ENCODE measurements around the gene LINGO1. TPM values are rescaled to one million over a fixed set of nuclear protein-coding genes. Genes with fewer than 3 reads are reported as not detected.

LINGO1 gene
- total and polyA plus RNA-seq, 9 donors: 0.36 to 4.5 (median 1.3) TPM

DNA sequence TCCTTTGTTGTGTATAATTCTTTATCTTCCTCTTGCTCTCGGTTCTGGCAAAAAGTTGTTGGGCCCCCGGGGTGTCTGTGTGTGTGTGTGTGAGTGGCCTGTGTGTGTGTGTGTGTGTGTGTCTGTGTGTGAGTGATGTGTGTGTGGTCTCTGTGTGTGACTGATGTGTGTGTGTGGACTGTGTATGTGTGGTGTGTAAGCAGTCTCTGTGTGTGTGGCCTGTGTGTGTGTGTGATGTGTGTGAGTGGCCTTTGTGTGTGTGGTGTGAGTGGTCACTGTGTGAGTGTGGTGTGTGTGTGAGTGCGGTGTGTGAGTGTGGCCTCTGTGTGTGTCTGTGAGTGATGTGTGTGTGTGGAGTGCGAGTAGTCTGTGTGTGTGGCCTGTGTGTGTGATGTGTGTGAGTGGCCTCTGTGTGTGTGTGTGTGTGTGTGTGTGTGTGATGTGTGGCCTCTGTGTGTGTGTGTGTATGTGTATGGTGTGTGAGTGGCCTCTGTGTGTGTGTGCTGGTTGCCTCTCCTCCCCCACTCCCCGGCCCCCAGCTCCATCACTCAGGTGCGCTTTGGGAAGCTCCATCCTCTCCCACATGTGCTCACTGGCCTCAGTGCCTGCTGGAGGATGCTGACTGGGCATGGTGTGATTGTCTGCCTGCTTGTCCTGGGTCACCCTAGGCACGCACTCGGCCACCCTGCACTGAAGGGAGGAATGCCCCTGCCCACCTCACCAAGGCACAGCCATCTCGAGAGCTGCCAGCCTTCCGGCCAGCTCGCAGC, 8.8 kb downstream of the LINGO1 start:
- no peaks in the 10 kb centered on the region for H3K4me1 ChIP-seq (ENCODE audit: insufficient read depth)
- 73 to 80% (median 78%) methylated on average over 11 of the region's 11 CpGs for WGBS, 3 donors
- no peak overlapping the region for H3K4me3 ChIP-seq
- DNase-seq: no peak
- no peak overlapping the region for H3K27ac ChIP-seq
- H3K36me3 ChIP-seq: no peaks in the 10 kb centered on the region
- intact Hi-C loops (cut with DNase I): no loop called here
- no peaks in the 10 kb centered on the region for H3K9me3 ChIP-seq
- H3K27me3 ChIP-seq: no peaks in the 10 kb centered on the region
- TF ChIP-seq, protein P1, sequence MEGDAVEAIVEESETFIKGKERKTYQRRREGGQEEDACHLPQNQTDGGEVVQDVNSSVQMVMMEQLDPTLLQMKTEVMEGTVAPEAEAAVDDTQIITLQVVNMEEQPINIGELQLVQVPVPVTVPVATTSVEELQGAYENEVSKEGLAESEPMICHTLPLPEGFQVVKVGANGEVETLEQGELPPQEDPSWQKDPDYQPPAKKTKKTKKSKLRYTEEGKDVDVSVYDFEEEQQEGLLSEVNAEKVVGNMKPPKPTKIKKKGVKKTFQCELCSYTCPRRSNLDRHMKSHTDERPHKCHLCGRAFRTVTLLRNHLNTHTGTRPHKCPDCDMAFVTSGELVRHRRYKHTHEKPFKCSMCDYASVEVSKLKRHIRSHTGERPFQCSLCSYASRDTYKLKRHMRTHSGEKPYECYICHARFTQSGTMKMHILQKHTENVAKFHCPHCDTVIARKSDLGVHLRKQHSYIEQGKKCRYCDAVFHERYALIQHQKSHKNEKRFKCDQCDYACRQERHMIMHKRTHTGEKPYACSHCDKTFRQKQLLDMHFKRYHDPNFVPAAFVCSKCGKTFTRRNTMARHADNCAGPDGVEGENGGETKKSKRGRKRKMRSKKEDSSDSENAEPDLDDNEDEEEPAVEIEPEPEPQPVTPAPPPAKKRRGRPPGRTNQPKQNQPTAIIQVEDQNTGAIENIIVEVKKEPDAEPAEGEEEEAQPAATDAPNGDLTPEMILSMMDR (IDR thresholded peaks at IDR 0.05): no peak
- TF ChIP-seq POLR2A (IDR thresholded peaks at IDR 0.05): no peak
- no peak for TF ChIP-seq EP300 (IDR thresholded peaks at IDR 0.05)

DNA sequence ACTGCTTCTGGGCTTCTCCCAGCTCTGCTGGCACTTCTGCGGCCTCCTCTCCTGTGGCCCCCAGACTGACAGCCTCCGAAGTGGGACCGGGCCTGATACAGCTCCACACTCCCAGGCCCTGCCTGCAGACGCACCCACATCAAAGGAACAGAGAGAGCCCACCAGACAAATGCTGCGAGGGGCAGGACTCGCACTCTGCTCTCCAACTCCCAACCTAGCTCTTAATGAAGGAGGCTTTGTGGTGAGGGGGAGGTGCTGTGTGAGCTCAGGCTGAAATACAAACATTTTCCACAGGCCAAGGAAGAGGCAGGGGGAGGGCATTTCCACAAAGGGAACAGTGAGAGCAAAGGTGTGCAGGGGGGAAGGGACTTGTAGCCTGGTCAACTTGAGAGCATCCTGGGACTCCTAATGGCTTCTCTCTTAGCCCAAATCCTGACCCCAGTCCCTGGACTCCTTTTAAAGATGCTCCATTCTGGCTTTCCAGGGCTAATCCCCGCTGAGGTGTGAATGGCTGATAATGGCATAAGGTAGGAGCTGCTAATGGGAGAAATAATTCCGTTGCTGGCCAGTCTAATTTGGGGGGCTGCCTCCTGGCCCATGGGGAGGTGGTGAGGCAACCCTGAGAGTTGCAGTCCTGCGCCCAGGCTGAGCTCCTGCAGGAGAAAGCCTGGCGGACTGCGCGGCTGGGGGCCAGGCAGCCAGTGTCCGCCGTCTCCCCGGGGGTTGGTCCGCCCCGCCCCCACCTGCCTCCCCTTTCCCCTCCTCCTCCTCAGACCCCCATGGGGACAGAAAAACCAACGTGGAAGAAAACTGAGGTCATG, 9.6 kb downstream of the LINGO1 start:
- intact Hi-C loops (cut with DNase I): no loop called here
- Histone ChIP-seq H3K4me1 (ENCODE audit: insufficient read depth) (no peaks in the 10 kb centered on the region), H3K9me3 (no peaks in the 10 kb centered on the region), H3K36me3 (no peaks in the 10 kb centered on the region), H3K27ac (no peak overlapping the region), H3K27me3 (no peaks in the 10 kb centered on the region), H3K4me3 (no peak overlapping the region)
- TF ChIP-seq POLR2A (IDR thresholded peaks at IDR 0.05) (no peak), EP300 (IDR thresholded peaks at IDR 0.05) (no peak)
- TF ChIP-seq, protein P1 (IDR thresholded peaks at IDR 0.05): no peak
- 59 to 68% (median 65%) methylated on average over 18 of the region's 18 CpGs for WGBS, 3 donors
- DNase-seq: no peak

DNA sequence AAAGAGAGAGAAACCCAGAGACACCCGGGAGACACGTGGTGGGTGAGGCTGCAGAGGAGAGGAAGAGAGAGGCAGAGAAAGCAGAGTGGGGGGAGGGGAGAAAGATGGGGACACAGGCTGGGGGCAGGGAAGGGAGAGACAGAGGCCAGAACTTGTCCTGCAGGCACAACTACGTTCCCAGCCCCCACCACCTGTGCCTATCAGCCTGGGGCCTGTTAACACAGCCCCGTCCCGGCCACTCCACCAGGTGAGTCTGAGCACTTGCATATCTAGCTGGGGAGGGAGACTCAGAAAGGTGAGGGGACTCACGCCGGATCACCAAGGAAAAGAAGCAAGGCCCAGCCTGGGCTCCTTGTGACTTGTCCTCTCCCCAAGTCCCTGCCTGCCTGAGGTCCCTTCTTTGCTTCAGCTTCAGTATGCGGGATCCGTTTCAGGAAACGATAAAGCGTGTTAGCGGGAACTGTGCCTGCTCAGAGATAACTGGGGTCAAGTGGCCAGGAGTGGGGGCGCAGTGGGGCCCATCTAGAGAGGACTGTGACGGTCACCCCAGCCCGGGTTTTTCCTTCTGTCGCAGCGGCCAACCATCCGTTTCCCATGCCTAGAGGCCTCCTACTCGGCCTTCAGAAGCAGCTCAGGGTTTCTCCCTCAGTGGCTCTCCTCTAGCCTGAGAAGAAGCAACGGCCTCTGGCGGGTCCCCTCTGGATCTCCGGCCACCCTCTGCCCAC, 10.3 kb downstream of the LINGO1 start:
- WGBS, 3 donors: 44 to 62% (median 48%) methylated on average over 22 of the region's 22 CpGs
- Histone ChIP-seq H3K4me1 (ENCODE audit: insufficient read depth) (no peaks in the 10 kb centered on the region), H3K27me3 (no peaks in the 10 kb centered on the region), H3K4me3 (no peak overlapping the region), H3K27ac (no peak overlapping the region), H3K9me3 (no peaks in the 10 kb centered on the region), H3K36me3 (no peaks in the 10 kb centered on the region)
- intact Hi-C loops (cut with DNase I): no loop called here
- DNase-seq: no peak
- TF ChIP-seq EP300 (IDR thresholded peaks at IDR 0.05) (no peak), POLR2A (IDR thresholded peaks at IDR 0.05) (no peak)
- TF ChIP-seq, protein P1 (IDR thresholded peaks at IDR 0.05): no peak

DNA sequence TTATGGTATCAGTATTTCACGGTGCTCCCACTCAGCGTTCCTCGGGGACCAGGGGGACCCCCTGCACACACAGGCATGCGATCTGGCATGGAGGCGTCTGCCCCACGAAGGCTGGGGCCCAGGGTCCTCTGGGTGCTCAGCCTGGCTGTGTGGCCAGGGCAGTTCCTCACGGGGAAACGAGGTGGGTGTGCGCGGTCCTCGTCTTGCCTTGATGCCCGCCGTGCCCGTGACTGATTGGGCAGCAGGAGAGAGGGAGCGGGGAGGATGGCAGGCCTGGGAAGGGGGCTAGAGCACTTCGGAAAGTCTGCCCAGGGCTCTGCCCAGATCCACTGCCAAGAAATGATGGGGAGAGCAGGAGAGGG, 10.9 kb downstream of the LINGO1 start:
- H3K9me3 ChIP-seq: no peaks in the 10 kb centered on the region
- no peak for DNase-seq
- H3K4me1 ChIP-seq (ENCODE audit: insufficient read depth): no peaks in the 10 kb centered on the region
- TF ChIP-seq EP300 (IDR thresholded peaks at IDR 0.05): no peak
- TF ChIP-seq POLR2A (IDR thresholded peaks at IDR 0.05): no peak
- TF ChIP-seq, protein P1 (IDR thresholded peaks at IDR 0.05): no peak
- 81 to 87% (median 83%) methylated on average over 16 of the region's 16 CpGs for WGBS, 3 donors
- no peaks in the 10 kb centered on the region for H3K27me3 ChIP-seq
- H3K36me3 ChIP-seq: no peaks in the 10 kb centered on the region
- no peak overlapping the region for H3K4me3 ChIP-seq
- no peak overlapping the region for H3K27ac ChIP-seq
- intact Hi-C loops (cut with DNase I): no loop called here

Data from ovary (tissue), 9 donors.